CD14-positive monocyte (primary cell): Measurements from ENCODE around the gene STMND1. TPM values are rescaled to one million over a fixed set of nuclear protein-coding genes. Genes with fewer than 3 reads are reported as not detected.

Experiments
- DNase-seq, 3 donors: peaks; one replicate each; pipeline ENCODE4 v3.0.0-alpha.2; 2011 to 2022
- H2AFZ ChIP-seq: 2 replicates; pipeline ENCODE4 v1.6.0; 2012; ENCODE audit warnings: mild to moderate bottlenecking, low read depth, low read length, inconsistent platforms; ENCODE audit not compliant: insufficient read depth, poor library complexity, severe bottlenecking
- H3K27ac ChIP-seq, 2 donors: 1 replicate in 1 of 2; 2 replicates in 1 of 2; pipeline ENCODE4 v1.5.1; 2012 to 2013; ENCODE audit warnings: low read length in 2 of 2, control low read depth in 1 of 2, inconsistent platforms in 1 of 2, low read depth in 1 of 2, mild to moderate bottlenecking in 1 of 2
- H3K27me3 ChIP-seq, 2 donors: one replicate each; pipeline versions ENCODE4 v1.6.0 to v1.6.1; 2011 to 2013; ENCODE audit warnings: low read length in 2 of 2; ENCODE audit not compliant: control insufficient read depth in 2 of 2, insufficient read depth in 2 of 2
- H3K36me3 ChIP-seq, 2 donors: replicated peaks in 1 of 2; 1 replicate in 1 of 2; 2 replicates in 1 of 2; pipeline versions ENCODE4 v1.5.1 to v1.6.1; 2012 to 2013; ENCODE audit warnings: low read length in 2 of 2, control low read depth in 1 of 2, inconsistent platforms in 1 of 2, mild to moderate bottlenecking in 1 of 2; ENCODE audit not compliant: insufficient read depth in 2 of 2, control insufficient read depth in 1 of 2
- H3K4me1 ChIP-seq, 2 donors: 1 replicate in 1 of 2; 2 replicates in 1 of 2; pipeline versions ENCODE4 v1.5.1 to v1.6.1; 2012 to 2013; ENCODE audit warnings: low read length in 2 of 2, control low read depth in 1 of 2, inconsistent platforms in 1 of 2, mild to moderate bottlenecking in 1 of 2, moderate library complexity in 1 of 2; ENCODE audit not compliant: insufficient read depth in 2 of 2, control insufficient read depth in 1 of 2
- H3K4me2 ChIP-seq: replicated peaks from 2 replicates; pipeline ENCODE3; 2012; ENCODE audit warnings: low read length, moderate library complexity, mild to moderate bottlenecking; ENCODE audit not compliant: poor library complexity, severe bottlenecking; ENCODE audit errors: extremely low read depth
- H3K4me3 ChIP-seq, 3 experiments: fragments of 200-600 bp in 1 of 3; sonication (generic) in 1 of 3; replicated peaks in 1 of 3; 1 replicate in 2 of 3; 2 replicates in 1 of 3; pipeline ENCODE4 v1.5.1; 2011 to 2013; ENCODE audit warnings: low read length in 3 of 3, mild to moderate bottlenecking in 3 of 3, control low read depth in 2 of 3, low read depth in 2 of 3, inconsistent platforms in 1 of 3, moderate library complexity in 1 of 3
- H3K79me2 ChIP-seq: 2 replicates; pipeline ENCODE4 v1.6.0; 2012; ENCODE audit warnings: mild to moderate bottlenecking, control low read depth, inconsistent platforms, low read length, moderate library complexity; ENCODE audit not compliant: insufficient read depth
- H3K9ac ChIP-seq: 2 replicates; pipeline ENCODE4 v1.6.0; 2017; ENCODE audit warnings: low read length, mild to moderate bottlenecking; ENCODE audit not compliant: insufficient read depth, poor library complexity, severe bottlenecking
- H3K9me3 ChIP-seq, 2 donors: replicated peaks in 1 of 2; 1 replicate in 1 of 2; 2 replicates in 1 of 2; pipeline versions ENCODE4 v1.5.1 to v1.6.1; 2012 to 2013; ENCODE audit warnings: low read length in 2 of 2, control low read depth in 1 of 2; ENCODE audit not compliant: control insufficient read depth in 1 of 2, insufficient read depth in 1 of 2
- H4K20me1 ChIP-seq: 2 replicates; pipeline ENCODE4 v1.6.0; 2012; ENCODE audit warnings: mild to moderate bottlenecking, low read length, control low read depth, moderate library complexity; ENCODE audit not compliant: insufficient read depth
- H3K27ac Mint-ChIP-seq, 7 donors: one replicate each; pipeline ENCODE4 v1.8.0; 2020; ENCODE audit warnings: mild to moderate bottlenecking in 7 of 7, mixed read lengths in 7 of 7, moderate library complexity in 6 of 7, inconsistent platforms in 2 of 7
- H3K27me3 Mint-ChIP-seq, 3 donors: one replicate each; pipeline ENCODE4 v1.8.0; 2021 to 2022; ENCODE audit warnings: low read depth in 3 of 3, mild to moderate bottlenecking in 3 of 3, mixed read lengths in 3 of 3, moderate library complexity in 3 of 3, inconsistent platforms in 1 of 3
- H3K36me3 Mint-ChIP-seq, 2 donors: one replicate each; pipeline ENCODE4 v1.8.0; 2020; ENCODE audit warnings: mixed read lengths in 2 of 2, inconsistent platforms in 1 of 2, mild to moderate bottlenecking in 1 of 2
- H3K4me1 Mint-ChIP-seq: one replicate; pipeline ENCODE4 v1.8.0; 2020; ENCODE audit warnings: mild to moderate bottlenecking, mixed read lengths
- H3K4me3 Mint-ChIP-seq, 2 donors: one replicate each; pipeline ENCODE4 v1.8.0; 2020; ENCODE audit warnings: mild to moderate bottlenecking in 2 of 2, mixed read lengths in 2 of 2, moderate library complexity in 1 of 2
- H3K9me3 Mint-ChIP-seq, 7 donors: one replicate each; pipeline ENCODE4 v1.8.0; 2020 to 2022; ENCODE audit warnings: mixed read lengths in 7 of 7, mild to moderate bottlenecking in 6 of 7, moderate library complexity in 6 of 7, inconsistent platforms in 2 of 7
- WGBS: methylation state at CpG from one replicate; pipeline ENCODE4 v1.1.5; 2013; ENCODE audit warnings: missing lambda C conversion rate; ENCODE audit not compliant: insufficient coverage; 5-methylcytosine and 5-hydroxymethylcytosine counted together
- intact Hi-C, 2 donors: fragments of 100-400 bp; cut with micrococcal nuclease; formaldehyde crosslinking; loops; one replicate each; pipeline versions ENCODE4 v1.15.0 to v1.15.1; 2023
- polyA plus RNA-seq, 3 donors: library from polyadenylated mRNA; depleted of rRNA in 1 of 3; unstranded in 2 of 3; stranded (reverse) in 1 of 3; fragments of 300-500 nt in 2 of 3; fragments of >200 nt in 1 of 3; fragmentation: Illumina TruSeq in 2 of 3; gene quantifications; 1 replicate in 2 of 3; 2 replicates in 1 of 3; pipeline ENCODE4 v1.2.3, GENCODE V29; 2012 to 2021
- TF ChIP-seq, protein P1 (sequence below): fragments of 200-600 bp; IDR thresholded peaks from one replicate; pipeline ENCODE4 v1.8.0; 2022; ENCODE audit warnings: antibody characterized with exemption, mild to moderate bottlenecking

STMND1 gene
- polyA plus RNA-seq, 3 donors, result not detected

DNA sequence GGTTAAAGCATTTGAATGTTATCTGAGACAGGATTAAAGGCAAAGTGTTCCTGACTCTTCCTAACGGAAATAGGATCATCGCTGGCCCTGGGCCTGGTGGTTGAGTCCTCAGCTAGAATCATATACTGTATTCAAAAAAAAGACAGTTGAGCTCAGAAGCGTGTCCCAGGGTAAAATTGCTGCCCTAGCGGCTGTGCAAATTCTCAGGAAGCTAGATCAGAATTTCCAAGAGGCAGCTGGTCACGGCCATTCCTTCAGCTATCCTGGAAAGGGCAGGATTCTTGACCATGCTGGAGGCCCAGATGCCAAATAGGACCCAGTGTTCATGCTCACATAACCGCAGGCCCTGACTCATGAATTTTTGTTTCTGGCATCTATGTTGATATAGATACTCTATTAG, 67.4 kb downstream of the STMND1 start:
- DNase-seq, result no peak
- Histone ChIP-seq H3K9me3 (no peaks in the 10 kb centered on the region), H3K4me3 (no peak overlapping the region), H3K4me2 (no peak overlapping the region), H3K27ac (no peak overlapping the region), H2AFZ (no peak overlapping the region), H3K9ac (no peak overlapping the region), H3K27me3 (no peaks in the 10 kb centered on the region), H3K79me2 (no peaks in the 10 kb centered on the region), H4K20me1 (no peaks in the 10 kb centered on the region), H3K36me3 (no peaks in the 10 kb centered on the region), H3K4me1 (no peaks in the 10 kb centered on the region)
- peaks cover 0 to 5% (median 4%) of the 10 kb centered on the region in 3 donors for H3K27me3 Mint-ChIP-seq
- H3K4me3 Mint-ChIP-seq, result no peak overlapping the region
- peaks cover 0 to 6% (median 0%) of the 10 kb centered on the region in 7 donors for H3K9me3 Mint-ChIP-seq
- no peak overlapping the region for H3K27ac Mint-ChIP-seq
- no peaks in the 10 kb centered on the region for H3K36me3 Mint-ChIP-seq
- 97% methylated on average over 5 of the region's 6 CpGs for WGBS
- H3K4me1 Mint-ChIP-seq, result no peaks in the 10 kb centered on the region
- TF ChIP-seq, protein P1, sequence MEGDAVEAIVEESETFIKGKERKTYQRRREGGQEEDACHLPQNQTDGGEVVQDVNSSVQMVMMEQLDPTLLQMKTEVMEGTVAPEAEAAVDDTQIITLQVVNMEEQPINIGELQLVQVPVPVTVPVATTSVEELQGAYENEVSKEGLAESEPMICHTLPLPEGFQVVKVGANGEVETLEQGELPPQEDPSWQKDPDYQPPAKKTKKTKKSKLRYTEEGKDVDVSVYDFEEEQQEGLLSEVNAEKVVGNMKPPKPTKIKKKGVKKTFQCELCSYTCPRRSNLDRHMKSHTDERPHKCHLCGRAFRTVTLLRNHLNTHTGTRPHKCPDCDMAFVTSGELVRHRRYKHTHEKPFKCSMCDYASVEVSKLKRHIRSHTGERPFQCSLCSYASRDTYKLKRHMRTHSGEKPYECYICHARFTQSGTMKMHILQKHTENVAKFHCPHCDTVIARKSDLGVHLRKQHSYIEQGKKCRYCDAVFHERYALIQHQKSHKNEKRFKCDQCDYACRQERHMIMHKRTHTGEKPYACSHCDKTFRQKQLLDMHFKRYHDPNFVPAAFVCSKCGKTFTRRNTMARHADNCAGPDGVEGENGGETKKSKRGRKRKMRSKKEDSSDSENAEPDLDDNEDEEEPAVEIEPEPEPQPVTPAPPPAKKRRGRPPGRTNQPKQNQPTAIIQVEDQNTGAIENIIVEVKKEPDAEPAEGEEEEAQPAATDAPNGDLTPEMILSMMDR, result no peak
- intact Hi-C loops, result no loop called here

DNA sequence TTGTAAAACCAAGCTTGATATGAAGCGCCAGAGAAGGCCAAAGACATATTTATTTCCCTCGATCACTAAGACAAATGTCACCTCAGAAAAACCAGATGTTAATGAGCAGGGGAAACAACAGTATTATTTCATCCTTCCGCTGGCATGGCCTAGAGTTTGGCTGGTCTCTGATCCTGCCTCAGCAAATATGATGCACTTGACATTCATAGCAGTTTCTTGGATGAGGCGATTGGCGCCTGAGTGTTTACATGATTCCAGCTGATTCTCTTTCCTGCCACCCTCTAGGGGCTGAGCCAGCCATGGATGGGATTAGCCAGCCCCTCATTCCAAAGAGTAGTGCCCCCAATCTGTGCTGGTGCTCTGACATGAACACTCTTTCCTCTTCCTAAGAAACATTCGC, 67.9 kb downstream of the STMND1 start:
- no peak overlapping the region for H3K4me3 ChIP-seq
- no peak for DNase-seq
- intact Hi-C loops, result no loop called here
- Mint-ChIP-seq H3K4me1 (no peaks in the 10 kb centered on the region), H3K27me3 (peaks cover 0 to 5% (median 4%) of the 10 kb centered on the region in 3 donors), H3K4me3 (no peak overlapping the region), H3K9me3 (peaks cover 0 to 6% (median 0%) of the 10 kb centered on the region in 7 donors), H3K36me3 (no peaks in the 10 kb centered on the region), H3K27ac (no peak overlapping the region)
- no peaks in the 10 kb centered on the region for H3K9me3 ChIP-seq
- no peaks in the 10 kb centered on the region for H3K27me3 ChIP-seq
- H2AFZ ChIP-seq, result no peak overlapping the region
- no peaks in the 10 kb centered on the region for H3K79me2 ChIP-seq
- no peak overlapping the region for H3K27ac ChIP-seq
- no peaks in the 10 kb centered on the region for H3K4me1 ChIP-seq
- TF ChIP-seq, protein P1, result no peak
- H3K9ac ChIP-seq, result no peak overlapping the region
- no peaks in the 10 kb centered on the region for H4K20me1 ChIP-seq
- no peaks in the 10 kb centered on the region for H3K36me3 ChIP-seq
- no peak overlapping the region for H3K4me2 ChIP-seq
- WGBS, result 90% methylated on average over 2 of the region's 6 CpGs
